Neural cell (in vitro differentiated cells): ENCODE measurements around the gene FANCL. TPM values are rescaled to one million over a fixed set of nuclear protein-coding genes. Genes with fewer than 3 reads are reported as not detected.
A peak's percentile ranks its signal among the peaks of the same experiment; 100 is the strongest.
"Not testable (repeated sequence)": the region's sequence is repeated elsewhere in the genome, so short reads cannot be mapped to it uniquely, and the experiment has no call there.

Source experiments
- H2AFZ ChIP-seq: fragments of 200-600, 300-800 bp; sonication (generic), shearing (Covaris generic); 2 replicates; pipeline ENCODE4 v1.6.0; 2014; ENCODE audit warnings: low read depth, mild to moderate bottlenecking, antibody characterized with exemption, low read length, moderate library complexity
- H3F3A ChIP-seq: fragments of 200-600 bp; shearing (Covaris generic); 2 replicates; pipeline ENCODE4 v1.6.1; 2016; ENCODE audit warnings: mild to moderate bottlenecking, moderate library complexity, mixed read lengths, antibody characterized with exemption, low read length; ENCODE audit not compliant: insufficient read depth, poor library complexity, severe bottlenecking
- H3K27ac ChIP-seq: fragments of 200-600, 300-800 bp; sonication (generic), shearing (Covaris generic); 2 replicates; pipeline ENCODE4 v1.5.1; 2014; ENCODE audit warnings: mild to moderate bottlenecking, low read length, moderate library complexity
- H3K27me3 ChIP-seq: fragments of 300-800, 200-600 bp; sonication (generic), shearing (Covaris generic); 2 replicates; pipeline ENCODE4 v1.6.0; 2014; ENCODE audit warnings: mild to moderate bottlenecking, low read depth, low read length, moderate library complexity; ENCODE audit not compliant: insufficient read depth
- H3K36me3 ChIP-seq: fragments of 300-800, 200-600 bp; sonication (generic), shearing (Covaris generic); 2 replicates; pipeline ENCODE4 v1.5.1; 2014; ENCODE audit warnings: mild to moderate bottlenecking, antibody characterized with exemption, low read length, moderate library complexity; ENCODE audit not compliant: insufficient read depth
- H3K4me2 ChIP-seq: fragments of 300-800, 200-600 bp; sonication (generic), shearing (Covaris generic); 2 replicates; pipeline ENCODE4 v1.6.0; 2014; ENCODE audit warnings: mild to moderate bottlenecking, low read length
- H3K4me3 ChIP-seq: fragments of 300-800, 200-600 bp; sonication (generic), shearing (Covaris generic); 2 replicates; pipeline ENCODE4 v1.5.1; 2014; ENCODE audit warnings: mild to moderate bottlenecking, low read length, moderate library complexity
- H3K79me2 ChIP-seq: fragments of 200-600 bp; shearing (Covaris generic); replicated peaks from 2 replicates; pipeline ENCODE4 v1.6.0; 2014; ENCODE audit warnings: mild to moderate bottlenecking, low read length, moderate library complexity; ENCODE audit not compliant: insufficient read depth
- H3K9ac ChIP-seq: fragments of 300-800, 200-600 bp; sonication (generic), shearing (Covaris generic); 2 replicates; pipeline ENCODE4 v1.6.1; 2016; ENCODE audit warnings: mild to moderate bottlenecking, low read length, mixed read lengths
- H3K9me2 ChIP-seq: fragments of 200-600 bp; shearing (Covaris generic); 2 replicates; pipeline ENCODE4 v1.6.1; 2016; ENCODE audit warnings: mild to moderate bottlenecking, low read length, mixed read lengths; ENCODE audit not compliant: insufficient read depth
- H3K9me3 ChIP-seq: fragments of 200-600, 300-800 bp; sonication (generic), shearing (Covaris generic); 2 replicates; pipeline ENCODE4 v1.6.1; 2016; ENCODE audit warnings: mild to moderate bottlenecking, mixed run types, low read length, moderate library complexity, mixed read lengths
- H4K20me1 ChIP-seq: fragments of 200-600 bp; shearing (Covaris generic); 2 replicates; pipeline ENCODE4 v1.6.1; 2016; ENCODE audit warnings: mild to moderate bottlenecking, mixed run types; ENCODE audit not compliant: insufficient read depth
- EP300 ChIP-seq: fragments of 450-650 bp; conservative IDR thresholded peaks from 2 replicates; pipeline ENCODE4 v1.6.1; 2014; ENCODE audit warnings: antibody characterized with exemption, mild to moderate bottlenecking, moderate library complexity; ENCODE audit not compliant: poor library complexity, severe bottlenecking
- EZH2 ChIP-seq: fragments of 200-600, 300-800 bp; shearing (Covaris generic), sonication (generic); IDR thresholded peaks from 2 replicates; pipeline ENCODE4 v1.6.1; 2014; ENCODE audit warnings: antibody characterized with exemption, low read length, borderline replicate concordance, mild to moderate bottlenecking; ENCODE audit not compliant: insufficient read depth, poor library complexity, severe bottlenecking
- MXI1 ChIP-seq: fragments of 450-650 bp; conservative IDR thresholded peaks from 2 replicates; pipeline ENCODE4 v1.6.1; 2014; ENCODE audit warnings: antibody characterized with exemption, mild to moderate bottlenecking; ENCODE audit not compliant: poor library complexity, severe bottlenecking
- POLR2AphosphoS5 ChIP-seq: IDR thresholded peaks from 2 replicates; pipeline ENCODE4 v1.6.1; 2012
- RAD21 ChIP-seq: fragments of 450-650 bp; conservative IDR thresholded peaks from 2 replicates; pipeline ENCODE4 v1.6.1; 2014; ENCODE audit warnings: antibody characterized with exemption, mild to moderate bottlenecking, moderate library complexity
- SMC3 ChIP-seq: fragments of 450-650 bp; conservative IDR thresholded peaks from 2 replicates; pipeline ENCODE4 v1.6.1; 2014; ENCODE audit warnings: antibody characterized with exemption, mild to moderate bottlenecking, moderate library complexity; ENCODE audit not compliant: poor library complexity
- TAF1 ChIP-seq: IDR thresholded peaks from 2 replicates; pipeline ENCODE4 v1.6.1; 2012; ENCODE audit warnings: low read depth
- polyA plus RNA-seq: library from polyadenylated mRNA; depleted of rRNA; stranded (reverse); fragments of >200 nt; gene quantifications from 2 replicates; pipeline ENCODE4 v1.2.3, GENCODE V29; 2014
- TF ChIP-seq, protein P1 (sequence below): IDR thresholded peaks from 2 replicates; pipeline ENCODE4 v1.6.1; 2012; ENCODE audit warnings: borderline replicate concordance
- TF ChIP-seq, protein P2 (sequence below): fragments of 450-650 bp; IDR thresholded peaks from 2 replicates; pipeline ENCODE4 v1.5.1; 2014; ENCODE audit warnings: antibody characterized with exemption, mild to moderate bottlenecking, moderate library complexity; ENCODE audit not compliant: poor library complexity, severe bottlenecking

Gene FANCL
- polyA plus RNA-seq, 1 donor from 2014 or later: 72.8 TPM

DNA sequence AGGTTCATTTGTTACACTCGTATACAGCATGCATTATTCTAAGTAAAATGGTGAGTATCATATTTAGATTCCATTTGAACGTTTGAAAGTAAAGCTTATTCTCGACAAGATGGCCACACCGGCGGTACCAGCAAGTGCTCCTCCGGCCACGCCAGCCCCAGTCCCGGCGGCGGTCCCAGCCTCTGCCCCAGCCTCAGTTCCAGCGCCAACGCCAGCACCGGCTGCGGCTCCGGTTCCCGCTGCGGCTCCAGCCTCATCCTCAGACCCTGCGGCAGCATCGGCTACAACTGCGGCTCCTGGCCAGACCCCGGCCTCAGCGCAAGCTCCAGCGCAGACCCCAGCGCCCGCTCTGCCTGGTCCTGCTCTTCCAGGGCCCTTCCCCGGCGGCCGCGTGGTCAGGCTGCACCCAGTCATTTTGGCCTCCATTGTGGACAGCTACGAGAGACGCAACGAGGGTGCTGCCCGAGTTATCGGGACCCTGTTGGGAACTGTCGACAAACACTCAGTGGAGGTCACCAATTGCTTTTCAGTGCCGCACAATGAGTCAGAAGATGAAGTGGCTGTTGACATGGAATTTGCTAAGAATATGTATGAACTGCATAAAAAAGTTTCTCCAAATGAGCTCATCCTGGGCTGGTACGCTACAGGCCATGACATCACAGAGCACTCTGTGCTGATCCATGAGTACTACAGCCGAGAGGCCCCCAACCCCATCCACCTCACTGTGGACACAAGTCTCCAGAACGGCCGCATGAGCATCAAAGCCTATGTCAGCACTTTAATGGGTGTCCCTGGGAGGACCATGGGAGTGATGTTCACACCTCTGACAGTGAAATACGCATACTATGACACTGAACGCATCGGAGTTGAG is 10.4 kb upstream of the FANCL start:
- H4K20me1 ChIP-seq, H3K4me3 ChIP-seq, H3K27ac ChIP-seq, H3K79me2 ChIP-seq, H3K9me3 ChIP-seq, H3K27me3 ChIP-seq, H3K9ac ChIP-seq, H2AFZ ChIP-seq, H3F3A ChIP-seq, H3K36me3 ChIP-seq, H3K9me2 ChIP-seq, H3K4me2 ChIP-seq: not testable (repeated sequence)

DNA sequence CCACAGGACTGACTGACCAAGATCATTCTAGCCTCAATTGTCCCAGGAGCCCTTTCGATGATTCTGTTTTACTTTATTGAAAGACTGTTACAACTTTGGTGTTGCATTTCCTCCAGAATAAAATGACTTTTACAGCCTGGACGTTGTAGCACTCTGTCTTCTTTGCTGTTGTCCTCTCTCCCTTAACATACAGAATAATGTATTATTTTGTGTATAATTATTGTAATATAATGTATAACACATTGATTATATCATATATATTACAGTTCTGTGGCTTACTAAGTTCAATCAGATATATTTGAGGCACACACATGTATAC is 380 bp upstream of the FANCL start:
- peak overlapping the region; percentile 85 for H3K4me3 ChIP-seq
- no peaks in the 10 kb centered on the region for H3K27me3 ChIP-seq
- H3F3A ChIP-seq: no peaks in the 10 kb centered on the region
- no peaks in the 10 kb centered on the region for H3K9me3 ChIP-seq
- no peaks in the 10 kb centered on the region for H3K9me2 ChIP-seq
- H3K27ac ChIP-seq: peak overlapping the region; percentile 38
- TF ChIP-seq SMC3: no peak
- no peak for TF ChIP-seq MXI1
- TF ChIP-seq EZH2: no peak
- TF ChIP-seq, protein P1, sequence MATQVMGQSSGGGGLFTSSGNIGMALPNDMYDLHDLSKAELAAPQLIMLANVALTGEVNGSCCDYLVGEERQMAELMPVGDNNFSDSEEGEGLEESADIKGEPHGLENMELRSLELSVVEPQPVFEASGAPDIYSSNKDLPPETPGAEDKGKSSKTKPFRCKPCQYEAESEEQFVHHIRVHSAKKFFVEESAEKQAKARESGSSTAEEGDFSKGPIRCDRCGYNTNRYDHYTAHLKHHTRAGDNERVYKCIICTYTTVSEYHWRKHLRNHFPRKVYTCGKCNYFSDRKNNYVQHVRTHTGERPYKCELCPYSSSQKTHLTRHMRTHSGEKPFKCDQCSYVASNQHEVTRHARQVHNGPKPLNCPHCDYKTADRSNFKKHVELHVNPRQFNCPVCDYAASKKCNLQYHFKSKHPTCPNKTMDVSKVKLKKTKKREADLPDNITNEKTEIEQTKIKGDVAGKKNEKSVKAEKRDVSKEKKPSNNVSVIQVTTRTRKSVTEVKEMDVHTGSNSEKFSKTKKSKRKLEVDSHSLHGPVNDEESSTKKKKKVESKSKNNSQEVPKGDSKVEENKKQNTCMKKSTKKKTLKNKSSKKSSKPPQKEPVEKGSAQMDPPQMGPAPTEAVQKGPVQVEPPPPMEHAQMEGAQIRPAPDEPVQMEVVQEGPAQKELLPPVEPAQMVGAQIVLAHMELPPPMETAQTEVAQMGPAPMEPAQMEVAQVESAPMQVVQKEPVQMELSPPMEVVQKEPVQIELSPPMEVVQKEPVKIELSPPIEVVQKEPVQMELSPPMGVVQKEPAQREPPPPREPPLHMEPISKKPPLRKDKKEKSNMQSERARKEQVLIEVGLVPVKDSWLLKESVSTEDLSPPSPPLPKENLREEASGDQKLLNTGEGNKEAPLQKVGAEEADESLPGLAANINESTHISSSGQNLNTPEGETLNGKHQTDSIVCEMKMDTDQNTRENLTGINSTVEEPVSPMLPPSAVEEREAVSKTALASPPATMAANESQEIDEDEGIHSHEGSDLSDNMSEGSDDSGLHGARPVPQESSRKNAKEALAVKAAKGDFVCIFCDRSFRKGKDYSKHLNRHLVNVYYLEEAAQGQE: no peak
- TF ChIP-seq TAF1: no peak
- H4K20me1 ChIP-seq: no peaks in the 10 kb centered on the region
- H3K79me2 ChIP-seq: peaks cover 42% of the 10 kb centered on the region
- peak overlapping the region; percentile 66 for H3K9ac ChIP-seq
- peak overlapping the region; percentile 71 for H3K4me2 ChIP-seq
- no peaks in the 10 kb centered on the region for H3K36me3 ChIP-seq
- peak overlapping the region; percentile 62 for H2AFZ ChIP-seq

DNA sequence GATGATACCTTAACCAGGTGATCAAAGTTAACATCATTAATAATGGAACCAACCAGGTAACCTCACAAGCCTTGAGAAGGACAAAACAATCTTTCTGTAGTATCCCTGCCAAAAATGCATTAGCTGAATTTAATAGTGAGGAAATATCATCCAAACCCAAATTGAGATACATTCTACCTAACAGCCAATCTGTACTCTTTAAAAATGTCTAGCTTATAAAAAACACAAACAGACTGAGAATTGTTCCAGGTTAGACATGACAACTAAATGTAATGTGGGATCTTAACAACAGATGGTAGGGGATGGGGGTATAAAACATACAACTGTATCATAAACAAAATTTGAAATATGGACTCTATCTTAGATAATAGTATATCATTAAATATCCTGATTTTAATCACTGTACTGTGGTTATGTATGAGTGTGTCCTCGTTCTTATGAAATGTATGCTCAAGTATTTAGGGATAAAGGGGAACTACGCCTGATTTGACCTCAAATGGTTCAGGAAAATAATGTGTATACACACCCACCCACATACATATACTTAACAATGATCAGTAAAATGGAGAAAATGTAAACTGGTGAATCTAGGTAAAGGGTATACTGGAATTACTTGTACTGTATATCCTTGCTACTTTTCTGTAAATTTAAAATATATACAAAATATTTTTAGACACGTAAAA is 1.7 kb downstream of the FANCL start:
- no peaks in the 10 kb centered on the region for H3F3A ChIP-seq
- H3K27ac ChIP-seq: no peak overlapping the region
- H3K4me2 ChIP-seq: no peak overlapping the region

More for the DNA sequence above, 1.7 kb downstream of the FANCL start:
- Histone ChIP-seq H3K9ac (no peak overlapping the region), H3K27me3 (no peaks in the 10 kb centered on the region), H3K9me3 (no peaks in the 10 kb centered on the region), H3K4me3 (peak overlapping the region; percentile 24), H3K79me2 (peaks cover 62% of the 10 kb centered on the region), H2AFZ (no peak overlapping the region), H4K20me1 (no peaks in the 10 kb centered on the region), H3K9me2 (no peaks in the 10 kb centered on the region), H3K36me3 (no peaks in the 10 kb centered on the region)
- TF ChIP-seq, protein P1: no peak
- TF ChIP-seq TAF1 (no peak), MXI1 (no peak), EZH2 (no peak), POLR2AphosphoS5 (no peak), SMC3 (no peak), EP300 (no peak), RAD21 (no peak)
- TF ChIP-seq, protein P2, sequence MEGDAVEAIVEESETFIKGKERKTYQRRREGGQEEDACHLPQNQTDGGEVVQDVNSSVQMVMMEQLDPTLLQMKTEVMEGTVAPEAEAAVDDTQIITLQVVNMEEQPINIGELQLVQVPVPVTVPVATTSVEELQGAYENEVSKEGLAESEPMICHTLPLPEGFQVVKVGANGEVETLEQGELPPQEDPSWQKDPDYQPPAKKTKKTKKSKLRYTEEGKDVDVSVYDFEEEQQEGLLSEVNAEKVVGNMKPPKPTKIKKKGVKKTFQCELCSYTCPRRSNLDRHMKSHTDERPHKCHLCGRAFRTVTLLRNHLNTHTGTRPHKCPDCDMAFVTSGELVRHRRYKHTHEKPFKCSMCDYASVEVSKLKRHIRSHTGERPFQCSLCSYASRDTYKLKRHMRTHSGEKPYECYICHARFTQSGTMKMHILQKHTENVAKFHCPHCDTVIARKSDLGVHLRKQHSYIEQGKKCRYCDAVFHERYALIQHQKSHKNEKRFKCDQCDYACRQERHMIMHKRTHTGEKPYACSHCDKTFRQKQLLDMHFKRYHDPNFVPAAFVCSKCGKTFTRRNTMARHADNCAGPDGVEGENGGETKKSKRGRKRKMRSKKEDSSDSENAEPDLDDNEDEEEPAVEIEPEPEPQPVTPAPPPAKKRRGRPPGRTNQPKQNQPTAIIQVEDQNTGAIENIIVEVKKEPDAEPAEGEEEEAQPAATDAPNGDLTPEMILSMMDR: no peak
